Trophoblast cell (in vitro differentiated cells and primary cell): ENCODE data around the gene CSTF1.

Source experiments
- DNase-seq, 2 donors: peaks; one replicate each; pipeline ENCODE4 v3.0.0-alpha.2; 2016
- H2AFZ ChIP-seq: 2 replicates; pipeline ENCODE4 v1.6.1; 2013; ENCODE audit warnings: low read length, moderate library complexity, mild to moderate bottlenecking; ENCODE audit not compliant: insufficient read depth, poor library complexity
- H2AK5ac ChIP-seq: 2 replicates; pipeline ENCODE4 v1.6.1; 2013; ENCODE audit warnings: mild to moderate bottlenecking, low read length
- H2BK120ac ChIP-seq: 2 replicates; pipeline ENCODE4 v1.6.1; 2013; ENCODE audit warnings: low read length, mild to moderate bottlenecking, moderate library complexity; ENCODE audit not compliant: insufficient read depth, poor library complexity
- H2BK12ac ChIP-seq: 2 replicates; pipeline ENCODE4 v1.6.1; 2013; ENCODE audit warnings: mild to moderate bottlenecking, low read length, moderate library complexity
- H2BK5ac ChIP-seq: 2 replicates; pipeline ENCODE4 v1.6.1; 2013; ENCODE audit warnings: low read length, low read depth, moderate library complexity, mild to moderate bottlenecking; ENCODE audit not compliant: poor library complexity
- H3K14ac ChIP-seq: 2 replicates; pipeline ENCODE4 v1.6.1; 2013; ENCODE audit warnings: mild to moderate bottlenecking, low read length
- H3K18ac ChIP-seq: 2 replicates; pipeline ENCODE4 v1.6.1; 2013; ENCODE audit warnings: mild to moderate bottlenecking, low read length
- H3K23ac ChIP-seq: 2 replicates; pipeline ENCODE4 v1.6.1; 2013; ENCODE audit warnings: low read length
- H3K27ac ChIP-seq: 2 replicates; pipeline ENCODE4 v1.5.1; 2013; ENCODE audit warnings: low read depth, mild to moderate bottlenecking, inconsistent platforms, low read length, moderate library complexity
- H3K27me3 ChIP-seq: 2 replicates; pipeline ENCODE4 v1.6.1; 2013; ENCODE audit warnings: inconsistent platforms, mild to moderate bottlenecking, low read length, moderate library complexity; ENCODE audit not compliant: insufficient read depth
- H3K36me3 ChIP-seq, 2 experiments: 1 replicate in 1 of 2; 2 replicates in 1 of 2; pipeline ENCODE4 v1.6.1; 2013; ENCODE audit warnings: low read length in 2 of 2, mild to moderate bottlenecking in 2 of 2, moderate library complexity in 1 of 2; ENCODE audit not compliant: insufficient read depth in 2 of 2, control insufficient read depth in 1 of 2
- H3K4ac ChIP-seq: 2 replicates; pipeline ENCODE4 v1.6.1; 2013; ENCODE audit warnings: low read depth, mild to moderate bottlenecking, low read length, moderate library complexity
- H3K4me1 ChIP-seq, 2 experiments: 1 replicate in 1 of 2; 2 replicates in 1 of 2; pipeline ENCODE4 v1.6.1; 2013; ENCODE audit warnings: low read length in 2 of 2, mild to moderate bottlenecking in 2 of 2, moderate library complexity in 1 of 2; ENCODE audit not compliant: insufficient read depth in 2 of 2, control insufficient read depth in 1 of 2
- H3K4me2 ChIP-seq: 2 replicates; pipeline ENCODE4 v1.6.1; 2013; ENCODE audit warnings: inconsistent platforms, mild to moderate bottlenecking, low read length, moderate library complexity
- H3K4me3 ChIP-seq: 2 replicates; pipeline ENCODE4 v1.5.1; 2013; ENCODE audit warnings: mild to moderate bottlenecking, low read depth, low read length, inconsistent platforms
- H3K79me1 ChIP-seq: one replicate; pipeline ENCODE4 v1.6.1; 2013; ENCODE audit warnings: low read length
- H3K79me2 ChIP-seq: 2 replicates; pipeline ENCODE4 v1.6.1; 2013; ENCODE audit warnings: low read length, mild to moderate bottlenecking; ENCODE audit not compliant: control insufficient read depth, insufficient read depth, poor library complexity
- H3K9ac ChIP-seq: 2 replicates; pipeline ENCODE4 v1.6.1; 2013; ENCODE audit warnings: mild to moderate bottlenecking, low read length
- H3K9me3 ChIP-seq: 2 replicates; pipeline ENCODE4 v1.6.1; 2013; ENCODE audit warnings: low read depth, mild to moderate bottlenecking, control low read depth, inconsistent platforms, low read length; ENCODE audit not compliant: insufficient read depth
- H4K12ac ChIP-seq: 2 replicates; pipeline ENCODE4 v1.6.1; 2013; ENCODE audit warnings: low read depth, mild to moderate bottlenecking, low read length, moderate library complexity
- H4K8ac ChIP-seq: 2 replicates; pipeline ENCODE4 v1.6.1; 2013; ENCODE audit warnings: low read depth, mild to moderate bottlenecking, low read length, moderate library complexity
- H4K91ac ChIP-seq: one replicate; pipeline ENCODE4 v1.6.1; 2013; ENCODE audit warnings: low read depth, mild to moderate bottlenecking, low read length, moderate library complexity
- WGBS: extraction: QIAGEN DNeasy Blood & Tissue Kit; methylation state at CpG from one replicate; pipeline ENCODE4 v1.1.7; 2013; ENCODE audit warnings: missing lambda C conversion rate; ENCODE audit not compliant: insufficient read length, insufficient coverage; ENCODE audit errors: extremely low coverage; 5-methylcytosine and 5-hydroxymethylcytosine counted together

The CSTF1 gene

GRCh38 chr20:56426026-56426425 lies 33.6 kb downstream of the CSTF1 start:
- no peak overlapping the region for H3K4me2 ChIP-seq
- no peak for DNase-seq
- H4K8ac ChIP-seq: no peak overlapping the region
- no peak overlapping the region for H2BK5ac ChIP-seq
- H3K4ac ChIP-seq: no peak overlapping the region
- H3K18ac ChIP-seq: no peak overlapping the region
- H3K9ac ChIP-seq: no peak overlapping the region
- H2BK12ac ChIP-seq: no peak overlapping the region
- H4K91ac ChIP-seq: no peak overlapping the region
- no peaks in the 10 kb centered on the region for H3K36me3 ChIP-seq
- no peaks in the 10 kb centered on the region for H3K9me3 ChIP-seq
- no peak overlapping the region for H3K27ac ChIP-seq
- no peak overlapping the region for H2AFZ ChIP-seq
- H3K79me2 ChIP-seq: no peaks in the 10 kb centered on the region
- no peaks in the 10 kb centered on the region for H3K79me1 ChIP-seq
- no peaks in the 10 kb centered on the region for H3K27me3 ChIP-seq
- no peak overlapping the region for H4K12ac ChIP-seq
- no peak overlapping the region for H2BK120ac ChIP-seq
- no peak overlapping the region for H3K23ac ChIP-seq
- H2AK5ac ChIP-seq: no peak overlapping the region
- no CpG with 5 or more reads among the region's 9 CpGs for WGBS
- H3K14ac ChIP-seq: no peak overlapping the region
- H3K4me3 ChIP-seq: no peak overlapping the region
- peaks cover 3 to 10% of the 10 kb centered on the region in 2 experiments for H3K4me1 ChIP-seq

GRCh38 chr20:56426926-56427325 lies 34.5 kb downstream of the CSTF1 start:
- peaks cover 3 to 10% of the 10 kb centered on the region in 2 experiments for H3K4me1 ChIP-seq
- no peak overlapping the region for H3K18ac ChIP-seq
- H2AK5ac ChIP-seq: no peak overlapping the region
- H3K9me3 ChIP-seq: no peaks in the 10 kb centered on the region
- H2BK120ac ChIP-seq: no peak overlapping the region
- H4K12ac ChIP-seq: no peak overlapping the region
- no peak overlapping the region for H2BK5ac ChIP-seq
- H3K23ac ChIP-seq: no peak overlapping the region
- H3K79me1 ChIP-seq: no peaks in the 10 kb centered on the region
- H2BK12ac ChIP-seq: no peak overlapping the region
- no peak overlapping the region for H3K27ac ChIP-seq
- no peaks in the 10 kb centered on the region for H3K27me3 ChIP-seq
- no peak overlapping the region for H3K14ac ChIP-seq
- H3K4me2 ChIP-seq: no peak overlapping the region
- no peak for DNase-seq
- no peak overlapping the region for H3K4me3 ChIP-seq
- no peaks in the 10 kb centered on the region for H3K36me3 ChIP-seq
- no peak overlapping the region for H4K8ac ChIP-seq
- H4K91ac ChIP-seq: no peak overlapping the region
- H3K4ac ChIP-seq: no peak overlapping the region
- H2AFZ ChIP-seq: no peak overlapping the region
- no peaks in the 10 kb centered on the region for H3K79me2 ChIP-seq
- H3K9ac ChIP-seq: no peak overlapping the region

- no peak overlapping the region for H2BK5ac ChIP-seq
- no peak overlapping the region for H4K91ac ChIP-seq
- H3K27ac ChIP-seq: no peak overlapping the region
- H3K27me3 ChIP-seq: no peaks in the 10 kb centered on the region
- H2BK120ac ChIP-seq: no peak overlapping the region
- no peak overlapping the region for H4K8ac ChIP-seq
- H3K79me1 ChIP-seq: no peaks in the 10 kb centered on the region
- H3K23ac ChIP-seq: no peak overlapping the region
- H3K4me2 ChIP-seq: no peak overlapping the region
- H3K36me3 ChIP-seq: no peaks in the 10 kb centered on the region
- peaks cover 0 to 3% of the 10 kb centered on the region in 2 experiments for H3K4me1 ChIP-seq
- H3K9me3 ChIP-seq: no peaks in the 10 kb centered on the region
- no peaks in the 10 kb centered on the region for H3K79me2 ChIP-seq
- no peak overlapping the region for H3K4ac ChIP-seq
- no peak overlapping the region for H3K18ac ChIP-seq
- no peak overlapping the region for H3K9ac ChIP-seq
- no peak overlapping the region for H3K14ac ChIP-seq
- H3K4me3 ChIP-seq: no peak overlapping the region
- no peak overlapping the region for H2AFZ ChIP-seq
- no peak overlapping the region for H2AK5ac ChIP-seq
- no peak overlapping the region for H2BK12ac ChIP-seq
- WGBS: no CpG with 5 or more reads among the region's 4 CpGs
- no peak overlapping the region for H4K12ac ChIP-seq
- no peak for DNase-seq
Observed at GRCh38 chr20:56427797-56428196, 35.4 kb downstream of the CSTF1 start.

DNA sequence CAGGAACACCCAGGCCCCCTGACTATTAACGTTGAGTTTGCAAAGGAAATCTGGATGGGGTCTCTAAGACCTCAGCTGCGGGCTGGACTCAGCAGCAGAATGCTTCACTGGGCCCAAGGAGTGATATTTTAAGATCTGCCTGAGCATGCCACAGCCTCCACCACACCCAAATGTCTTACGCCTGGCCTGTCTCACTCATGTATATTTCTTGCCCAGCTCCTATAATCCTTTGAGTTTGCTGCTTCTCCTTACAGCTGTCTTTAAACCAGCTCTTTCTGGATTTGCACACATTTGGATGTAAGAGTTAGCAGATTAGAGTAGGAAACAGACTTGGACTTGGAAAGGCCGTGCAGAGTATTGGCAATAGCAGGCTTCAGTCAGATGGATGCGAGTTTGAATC lies 36.0 kb downstream of the CSTF1 start:
- H3K23ac ChIP-seq: no peak overlapping the region
- no peak overlapping the region for H2BK120ac ChIP-seq
- no peak for DNase-seq
- no peaks in the 10 kb centered on the region for H3K27me3 ChIP-seq
- H3K18ac ChIP-seq: no peak overlapping the region
- no peak overlapping the region for H3K4ac ChIP-seq
- no peak overlapping the region for H2BK5ac ChIP-seq
- H4K91ac ChIP-seq: no peak overlapping the region
- no CpG with 5 or more reads among the region's 5 CpGs for WGBS
- H3K4me2 ChIP-seq: no peak overlapping the region
- no peaks in the 10 kb centered on the region for H3K79me1 ChIP-seq
- no peak overlapping the region for H3K9ac ChIP-seq
- H3K4me3 ChIP-seq: no peak overlapping the region
- H2AFZ ChIP-seq: no peak overlapping the region
- H2AK5ac ChIP-seq: no peak overlapping the region
- no peak overlapping the region for H3K14ac ChIP-seq
- no peaks in the 10 kb centered on the region for H3K36me3 ChIP-seq
- H3K9me3 ChIP-seq: no peaks in the 10 kb centered on the region
- peaks cover 0 to 2% of the 10 kb centered on the region in 2 experiments for H3K4me1 ChIP-seq
- no peak overlapping the region for H2BK12ac ChIP-seq
- no peaks in the 10 kb centered on the region for H3K79me2 ChIP-seq
- H4K12ac ChIP-seq: no peak overlapping the region
- H3K27ac ChIP-seq: no peak overlapping the region
- no peak overlapping the region for H4K8ac ChIP-seq
